IPS DF 6.9 (cell line): ENCODE measurements around the gene IQCK.

ENCODE experiments used
- DNase-seq: peaks from one replicate; pipeline ENCODE4 v3.0.0-alpha.2; 2013; ENCODE audit warnings: low read depth, low spot score
- H3K27ac ChIP-seq: one replicate; pipeline ENCODE4 v1.5.1; 2013; ENCODE audit warnings: low read length, control low read depth
- H3K27me3 ChIP-seq: 2 replicates; pipeline ENCODE4 v1.6.1; 2013; ENCODE audit warnings: mild to moderate bottlenecking, low read length; ENCODE audit not compliant: control insufficient read depth, insufficient read depth
- H3K36me3 ChIP-seq: 2 replicates; pipeline ENCODE4 v1.6.1; 2013; ENCODE audit warnings: low read length; ENCODE audit not compliant: control insufficient read depth, insufficient read depth
- H3K4me1 ChIP-seq: 2 replicates; pipeline ENCODE4 v1.6.1; 2013; ENCODE audit warnings: low read length; ENCODE audit not compliant: control insufficient read depth, insufficient read depth
- H3K4me3 ChIP-seq: 2 replicates; pipeline ENCODE4 v1.5.1; 2013; ENCODE audit warnings: mild to moderate bottlenecking, low read length
- H3K9me3 ChIP-seq: 2 replicates; pipeline ENCODE4 v1.6.1; 2013; ENCODE audit warnings: low read length, inconsistent platforms; ENCODE audit not compliant: control insufficient read depth, insufficient read depth
- WGBS: extraction: QIAGEN DNeasy Blood & Tissue Kit; methylation state at CpG from one replicate; pipeline ENCODE4 v1.1.7; 2013; ENCODE audit warnings: mixed read lengths, missing lambda C conversion rate; ENCODE audit not compliant: insufficient read length, insufficient coverage; 5-methylcytosine and 5-hydroxymethylcytosine counted together

The IQCK gene

DNA sequence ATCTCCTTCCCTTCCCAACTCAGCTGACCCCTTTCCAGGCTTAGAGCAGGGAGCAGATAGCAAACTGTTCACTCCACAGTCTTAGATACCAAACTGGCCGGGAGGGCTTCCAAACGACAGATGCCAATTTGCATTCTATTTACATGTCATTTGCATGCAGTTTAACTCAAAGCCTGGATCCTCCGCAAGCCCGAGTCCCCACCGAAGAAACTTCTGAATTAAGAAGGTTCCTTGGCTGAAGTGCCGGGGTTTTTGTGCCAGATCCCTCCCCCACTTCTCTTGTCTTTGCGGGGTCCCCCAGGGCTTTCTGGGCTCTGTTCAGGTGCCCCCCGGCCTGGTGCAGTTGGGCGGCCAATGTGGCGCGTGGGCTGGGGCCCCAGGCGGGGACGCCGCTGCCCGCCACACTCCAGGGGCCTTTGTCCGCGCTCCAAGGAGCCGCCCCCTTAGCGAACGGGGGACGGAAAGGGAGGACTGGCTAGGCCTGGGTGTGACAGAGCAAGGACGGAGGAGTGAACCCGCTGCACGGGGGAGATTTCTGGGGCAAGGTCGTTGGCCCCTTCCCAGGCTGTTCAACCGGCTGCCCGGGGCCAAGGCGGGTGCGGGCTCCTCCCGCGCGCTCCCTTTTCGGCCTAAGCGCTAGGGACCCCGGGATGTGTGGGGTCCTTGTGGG is 165.4 kb downstream of the IQCK start:
- 0 out of 2 replicates have a peak, but pooled peaks cover 5% of the 10 kb centered on the region for H3K36me3 ChIP-seq

GRCh38 chr16:19883966-19884485 is 166.0 kb downstream of the IQCK start:
- no peak for DNase-seq
- Histone ChIP-seq H3K36me3 (no peaks in the 10 kb centered on the region), H3K9me3 (no peaks in the 10 kb centered on the region), H3K4me3 (peak overlapping the region; percentile 94), H3K27ac (no peak overlapping the region), H3K4me1 (peaks cover 11% of the 10 kb centered on the region; the same call in 1 of the 2 replicates), H3K27me3 (no peaks in the 10 kb centered on the region)
- WGBS: no CpG with 5 or more reads among the region's 24 CpGs

More for the DNA sequence above, 165.4 kb downstream of the IQCK start:
- H3K4me1 ChIP-seq: peaks cover 14% of the 10 kb centered on the region; the same call in 1 of the 2 replicates
- no peaks in the 10 kb centered on the region for H3K27me3 ChIP-seq
- no CpG with 5 or more reads among the region's 35 CpGs for WGBS
- H3K4me3 ChIP-seq: peak overlapping the region; percentile 94
- no peak overlapping the region for H3K27ac ChIP-seq
- H3K9me3 ChIP-seq: no peaks in the 10 kb centered on the region
- no peak for DNase-seq

GRCh38 chr16:19884611-19885450 is 166.8 kb downstream of the IQCK start, which contains the start of gene GPRC5B:
GPRC5B (minus strand) TSS chr16:19884848; CDS start chr16:19872845, 12,003 bp downstream.
- no CpG with 5 or more reads among the region's 85 CpGs for WGBS
- H3K27me3 ChIP-seq: no peaks in the 10 kb centered on the region
- H3K36me3 ChIP-seq: no peaks in the 10 kb centered on the region
- H3K4me1 ChIP-seq: peaks cover 7% of the 10 kb centered on the region; the same call in 1 of the 2 replicates
- H3K4me3 ChIP-seq: peak within 1 kb of the TSS; percentile 94
- H3K9me3 ChIP-seq: no peaks in the 10 kb centered on the region
- DNase-seq: no peak
- H3K27ac ChIP-seq: no peak within 1 kb of the TSS

GRCh38 chr16:19885451-19886072 is 167.5 kb downstream of the IQCK start:
- H3K9me3 ChIP-seq: no peaks in the 10 kb centered on the region
- DNase-seq: no peak
- whole genome bisulfite sequencing: no CpG with 5 or more reads among the region's 41 CpGs
- H3K36me3 ChIP-seq: no peaks in the 10 kb centered on the region
- H3K27ac ChIP-seq: no peak overlapping the region
- H3K4me3 ChIP-seq: no peak overlapping the region
- peaks cover 7% of the 10 kb centered on the region; the same call in 1 of the 2 replicates for H3K4me1 ChIP-seq
- H3K27me3 ChIP-seq: no peaks in the 10 kb centered on the region

GRCh38 chr16:19886073-19886941 is 168.2 kb downstream of the IQCK start:
- no CpG with 5 or more reads among the region's 20 CpGs for WGBS
- Histone ChIP-seq H3K4me1 (peaks cover 4% of the 10 kb centered on the region; the same call in 1 of the 2 replicates), H3K27me3 (no peaks in the 10 kb centered on the region; the same call in 1 of the 2 replicates), H3K9me3 (no peaks in the 10 kb centered on the region), H3K4me3 (no peak overlapping the region), H3K36me3 (no peaks in the 10 kb centered on the region), H3K27ac (no peak overlapping the region)
- DNase-seq: peak; percentile 84

DNA sequence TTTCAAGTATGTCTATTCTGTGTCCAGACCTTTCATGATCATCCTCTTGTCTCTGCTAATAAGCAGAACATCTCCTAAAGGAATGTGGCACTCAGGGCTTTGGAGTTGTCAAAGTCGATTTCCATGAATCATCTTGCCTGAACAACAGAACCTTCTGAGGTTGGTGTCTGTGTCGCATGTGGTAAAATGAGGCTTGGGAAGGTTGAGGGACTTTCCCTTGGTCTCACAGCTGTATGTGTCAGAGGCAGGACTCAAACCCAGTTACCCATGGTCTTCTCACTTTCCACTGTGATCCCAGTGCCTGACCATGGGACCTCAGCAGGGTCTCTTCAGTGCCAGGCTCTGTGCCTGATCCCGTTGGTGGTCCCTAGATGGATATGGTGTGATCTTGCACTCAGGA is 170.8 kb downstream of the IQCK start:
- Histone ChIP-seq H3K36me3 (no peaks in the 10 kb centered on the region), H3K4me3 (no peak overlapping the region), H3K27me3 (no peaks in the 10 kb centered on the region; the same call in 1 of the 2 replicates), H3K4me1 (peaks cover 2% of the 10 kb centered on the region; the same call in 1 of the 2 replicates), H3K9me3 (no peaks in the 10 kb centered on the region), H3K27ac (no peak overlapping the region)
- WGBS: no CpG with 5 or more reads among the region's 3 CpGs
- no peak for DNase-seq

DNA sequence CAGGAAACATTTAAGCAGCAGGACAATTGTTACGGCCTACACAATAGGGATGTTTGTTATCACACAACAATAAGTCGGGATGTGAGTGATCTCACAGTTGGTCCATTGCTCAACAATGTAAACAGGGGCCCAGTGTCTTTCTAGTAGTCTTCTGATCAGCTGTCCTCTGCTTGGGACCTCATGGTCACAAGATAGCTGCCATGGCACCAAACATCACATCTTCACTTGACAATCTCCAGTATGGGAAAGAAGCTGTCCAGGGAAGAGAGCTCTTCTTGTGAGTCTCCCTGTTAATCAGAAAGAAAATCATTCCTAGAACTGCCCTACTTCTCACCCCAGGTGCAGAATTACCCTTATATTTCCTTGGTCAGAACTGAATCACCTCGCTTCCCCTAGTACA is 172.8 kb downstream of the IQCK start:
- no peak for DNase-seq
- WGBS: no CpG with 5 or more reads among the region's 3 CpGs
- H3K4me1 ChIP-seq: no peaks in the 10 kb centered on the region
- H3K27me3 ChIP-seq: no peaks in the 10 kb centered on the region; the same call in 1 of the 2 replicates
- H3K4me3 ChIP-seq: no peak overlapping the region
- H3K36me3 ChIP-seq: no peaks in the 10 kb centered on the region
- H3K27ac ChIP-seq: no peak overlapping the region
- H3K9me3 ChIP-seq: no peaks in the 10 kb centered on the region

- H3K4me1 ChIP-seq: no peaks in the 10 kb centered on the region
- DNase-seq: no peak
- no peak overlapping the region for H3K27ac ChIP-seq
- H3K9me3 ChIP-seq: no peaks in the 10 kb centered on the region
- H3K27me3 ChIP-seq: no peaks in the 10 kb centered on the region; the same call in 1 of the 2 replicates
- H3K4me3 ChIP-seq: no peak overlapping the region
- no CpG with 5 or more reads among the region's 12 CpGs for WGBS
- H3K36me3 ChIP-seq: no peaks in the 10 kb centered on the region
Measured at GRCh38 chr16:19892902-19893301, 174.8 kb downstream of the IQCK start.

DNA sequence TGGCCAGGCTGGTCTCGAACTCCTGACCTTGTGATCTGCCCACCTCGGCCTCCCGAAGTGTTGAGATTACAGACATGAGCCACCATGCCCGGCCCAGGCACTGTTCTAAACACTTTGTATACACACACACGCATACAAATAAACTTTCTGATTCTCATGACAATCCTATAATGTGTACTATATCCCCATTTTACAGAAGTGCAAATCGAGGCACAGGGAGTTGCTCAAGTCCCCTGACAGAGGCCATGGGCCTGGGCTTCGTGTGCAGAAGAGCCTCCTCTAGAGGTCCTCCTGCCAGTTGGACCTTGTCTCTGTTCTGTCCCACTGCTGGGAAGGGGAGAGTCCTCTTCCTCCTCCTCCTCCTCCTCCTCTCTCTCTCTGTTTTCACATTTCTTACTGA is 176.5 kb downstream of the IQCK start:
- no peaks in the 10 kb centered on the region for H3K36me3 ChIP-seq
- no peaks in the 10 kb centered on the region for H3K9me3 ChIP-seq
- no peak for DNase-seq
- no peaks in the 10 kb centered on the region; the same call in 1 of the 2 replicates for H3K27me3 ChIP-seq
- H3K4me1 ChIP-seq: 0 out of 2 replicates have a peak, but pooled peaks cover 3% of the 10 kb centered on the region
- no peak overlapping the region for H3K27ac ChIP-seq
- no CpG with 5 or more reads among the region's 7 CpGs for WGBS
- no peak overlapping the region for H3K4me3 ChIP-seq
